Fibroblast of villous mesenchyme (primary cell): ENCODE results near the gene GASK1A. TPM values are rescaled to one million over a fixed set of nuclear protein-coding genes. Genes with fewer than 3 reads are reported as not detected.
A peak's percentile ranks its signal among the peaks of the same experiment; 100 is the strongest.

Experiments
- DNase-seq: peaks from one replicate; pipeline ENCODE4 v3.0.0-alpha.2; 2010; ENCODE audit warnings: low read depth
- H3K4me3 ChIP-seq: 2 replicates; pipeline ENCODE4 v1.5.1; 2011; ENCODE audit warnings: low read depth, mild to moderate bottlenecking, low read length
- CTCF ChIP-seq: IDR thresholded peaks from 2 replicates; pipeline ENCODE4 v1.5.1; 2012; ENCODE audit warnings: low read depth, mild to moderate bottlenecking, low read length; ENCODE audit not compliant: insufficient read depth
- total RNA-seq: library from RNA; depleted of rRNA; stranded (reverse); fragments of >200 nt; gene quantifications from 2 replicates; pipeline ENCODE4 v1.2.3, GENCODE V29; 2012

The GASK1A gene
- total RNA-seq, 1 donor: 1.7 TPM

- TF ChIP-seq CTCF: no peak
- no peak overlapping the region for H3K4me3 ChIP-seq
- no peak for DNase-seq
Measured at GRCh38 chr3:42942693-42943092, 36.4 kb upstream of the GASK1A start.

DNA sequence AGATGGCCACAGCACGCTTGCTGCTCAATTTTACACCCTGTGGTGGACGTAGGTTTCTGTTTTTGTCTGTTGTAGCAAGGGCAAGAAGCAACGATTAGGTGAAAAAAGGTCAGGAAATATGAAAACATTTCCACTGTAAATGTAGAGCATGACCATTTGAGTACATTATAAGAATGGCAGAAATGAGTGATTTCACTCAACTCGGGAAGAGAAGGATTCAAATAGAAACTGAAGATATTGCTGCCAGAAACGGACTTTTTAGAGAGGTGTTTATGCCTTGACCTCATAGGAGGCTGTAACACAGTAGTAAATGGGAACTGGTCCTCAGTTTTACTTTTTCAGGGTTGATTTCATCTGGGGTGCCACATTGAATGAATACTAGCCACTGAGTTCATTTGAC lies 33.1 kb upstream of the GASK1A start:
- no peak for DNase-seq
- no peak overlapping the region for H3K4me3 ChIP-seq
- TF ChIP-seq CTCF: no peak

DNA sequence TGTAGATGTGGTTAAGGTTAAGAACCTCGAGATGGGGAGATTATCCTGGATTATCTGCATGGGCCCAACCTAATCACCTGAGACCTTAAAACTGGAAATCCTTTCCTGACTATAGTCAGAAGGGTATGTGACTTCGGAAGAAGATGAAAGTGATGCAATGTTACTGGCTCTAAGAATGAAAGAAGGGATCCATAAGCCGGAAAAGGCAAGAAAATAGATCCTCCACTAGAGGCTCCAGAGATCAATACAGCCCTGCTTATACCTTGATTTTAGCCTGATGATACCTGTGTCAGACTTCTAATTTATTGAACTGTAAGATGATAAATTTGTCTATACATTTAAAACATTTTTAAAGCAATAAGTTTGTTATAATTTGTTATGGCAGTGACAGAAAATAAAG lies 21.5 kb upstream of the GASK1A start:
- peak; percentile 9 for TF ChIP-seq CTCF
- no peak overlapping the region for H3K4me3 ChIP-seq
- no peak for DNase-seq

- TF ChIP-seq CTCF: no peak
- H3K4me3 ChIP-seq: no peak overlapping the region
- no peak for DNase-seq
Measured at GRCh38 chr3:42960282-42960681, 18.8 kb upstream of the GASK1A start.

DNA sequence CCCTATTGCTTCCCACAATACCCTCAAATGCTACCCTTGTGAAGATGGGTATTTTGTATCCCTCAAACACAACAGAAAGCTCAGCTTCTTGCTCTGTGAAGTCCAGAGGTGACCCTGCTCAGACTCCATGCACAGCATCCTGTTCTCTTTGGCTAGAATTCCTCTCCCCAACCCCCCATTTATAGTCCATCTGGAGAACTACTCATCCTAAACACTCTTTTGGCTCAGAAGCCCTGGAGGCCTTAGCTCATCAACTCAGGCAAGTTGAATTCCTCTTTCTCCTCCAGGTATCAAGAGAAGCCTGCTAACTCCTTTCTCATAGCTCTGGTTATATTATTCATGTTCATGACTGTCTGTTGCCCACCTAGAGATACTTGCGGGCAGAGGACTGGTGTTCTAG lies 18.3 kb upstream of the GASK1A start:
- DNase-seq: no peak
- H3K4me3 ChIP-seq: no peak overlapping the region
- no peak for TF ChIP-seq CTCF

DNA sequence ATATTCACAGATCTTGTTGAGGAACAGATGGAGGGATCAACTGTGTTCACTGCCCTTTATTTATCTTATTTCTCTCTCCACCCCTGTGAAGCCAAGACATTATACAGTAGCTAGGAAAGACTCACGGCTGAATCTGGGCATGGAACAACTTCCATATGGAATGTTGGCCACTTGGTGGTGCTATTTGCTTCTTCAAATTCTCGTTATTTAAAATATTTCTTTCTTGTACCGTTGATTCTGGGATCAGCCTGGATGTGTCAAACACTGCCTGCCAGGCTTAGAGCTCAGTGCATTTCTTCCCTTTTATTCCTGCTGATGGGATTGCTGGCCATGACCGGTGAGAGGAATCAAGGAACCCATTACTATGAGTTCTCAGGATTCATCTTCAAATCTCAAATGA lies 17.5 kb upstream of the GASK1A start:
- H3K4me3 ChIP-seq: no peak overlapping the region
- DNase-seq: peak; percentile 57
- peak; percentile 64 for TF ChIP-seq CTCF

- no peak overlapping the region for H3K4me3 ChIP-seq
- DNase-seq: no peak
- TF ChIP-seq CTCF: no peak
Measured at GRCh38 chr3:42963269-42963668, 15.8 kb upstream of the GASK1A start.
